ENCODE measurements around the gene HERC4. TPM values are rescaled to one million over a fixed set of nuclear protein-coding genes. Genes with fewer than 3 reads are reported as not detected.

Gene HERC4
- total RNA-seq, 2 experiments from 2014 or later = 55.7 to 59.0 TPM

DNA sequence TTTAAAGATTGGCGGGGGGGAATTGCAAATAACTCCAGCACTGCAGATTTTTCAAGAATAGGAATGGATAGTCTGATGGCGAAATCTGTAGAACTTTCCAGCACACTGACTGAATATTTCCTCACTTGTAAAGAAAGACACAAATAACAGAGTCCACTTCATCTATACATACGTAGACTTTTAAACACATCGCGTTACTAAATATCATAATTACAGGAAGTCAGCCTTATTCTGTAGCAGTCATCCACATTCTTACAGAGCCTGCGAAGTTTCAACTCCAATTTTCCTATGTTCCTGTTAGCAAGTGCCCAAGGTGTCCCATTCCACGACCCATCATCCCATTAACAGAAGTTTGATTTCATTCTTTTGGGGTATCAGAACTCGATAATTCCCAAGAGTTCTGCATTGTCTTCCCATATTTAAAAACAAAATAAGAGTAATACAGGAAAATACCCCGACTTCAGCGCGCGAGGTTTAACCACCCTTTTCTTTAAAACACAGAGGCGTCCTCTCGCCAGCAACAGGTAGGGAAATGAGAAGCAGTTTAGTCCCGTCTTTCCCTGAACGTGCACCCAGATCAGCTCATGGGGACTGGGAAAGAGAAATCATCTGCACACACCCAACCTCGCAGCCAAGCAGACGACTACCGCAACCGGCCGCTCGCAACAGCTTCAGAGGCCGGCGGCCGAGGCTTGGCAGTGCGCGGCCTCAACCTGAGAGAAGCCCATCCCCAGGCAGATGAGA is 880 bp downstream of the HERC4 start:
- Mint-ChIP-seq H3K27ac (peak overlapping the region; percentile 89), H3K9me3 (no peaks in the 10 kb centered on the region), H3K27me3 (no peaks in the 10 kb centered on the region), H3K4me1 (ENCODE audit: low read depth) (peaks cover 43% of the 10 kb centered on the region), H3K36me3 (peaks cover 19% of the 10 kb centered on the region), H3K4me3 (peak overlapping the region; percentile 89)
- intact Hi-C loops (cut with micrococcal nuclease) = loop anchor here (1.0 to 10.0 kb wide), 7 partner anchors 13 to 651 kb away; partner anchors contain the start of genes CCAR1, HNRNPH3, PBLD and SIRT1
- POLR2A ChIA-PET = interaction anchor here (1.1 kb wide), 1 partner anchor 12 kb away, joined by 3 read pairs; no protein-coding TSS in a partner anchor
- no peak for DNase-seq
- CTCF ChIA-PET = interaction anchor here (1.1 to 1.4 kb wide), 2 partner anchors 83 to 190 kb away, joined by 3 read pairs; partner anchors contain the start of gene SIRT1

GRCh38 chr10:68073631-68074030 is 1.5 kb downstream of the HERC4 start:
- Mint-ChIP-seq H3K36me3 (peaks cover 20% of the 10 kb centered on the region), H3K4me1 (ENCODE audit: low read depth) (peaks cover 44% of the 10 kb centered on the region), H3K27ac (peak overlapping the region; percentile 67), H3K27me3 (no peaks in the 10 kb centered on the region), H3K4me3 (peak overlapping the region; percentile 89), H3K9me3 (no peaks in the 10 kb centered on the region)
- intact Hi-C loops (cut with micrococcal nuclease) = loop anchor here (1.0 to 10.0 kb wide), 7 partner anchors 13 to 651 kb away; partner anchors contain the start of genes CCAR1, HNRNPH3, PBLD and SIRT1
- DNase-seq = no peak
- ChIA-PET POLR2A (no interaction called here), CTCF (interaction anchor here (1.4 kb wide), 1 partner anchor 190 kb away, joined by 3 read pairs; the partner anchor contains the start of gene SIRT1)

DNA sequence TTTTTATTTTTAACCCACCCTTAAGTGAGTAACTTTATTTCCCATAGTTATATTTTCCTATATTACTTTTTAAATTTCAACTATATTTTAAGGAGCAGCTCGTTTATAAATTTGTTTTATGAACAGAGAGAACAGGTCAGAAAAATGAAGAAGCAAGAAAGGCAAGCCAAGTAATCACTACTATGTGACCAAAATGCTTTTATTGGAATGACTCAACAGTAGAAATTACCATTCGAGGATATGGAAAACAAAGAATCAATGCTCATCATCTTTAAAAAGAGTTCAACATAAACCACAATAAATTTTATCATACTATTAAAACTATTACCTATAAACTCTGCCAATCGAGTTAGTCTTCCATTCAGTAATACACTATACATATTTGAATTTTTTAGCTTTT is 7.6 kb downstream of the HERC4 start:
- POLR2A ChIA-PET = no interaction called here
- Mint-ChIP-seq H3K4me3 (no peak overlapping the region), H3K4me1 (ENCODE audit: low read depth) (peaks cover 42% of the 10 kb centered on the region), H3K27ac (no peak overlapping the region), H3K27me3 (no peaks in the 10 kb centered on the region), H3K36me3 (peaks cover 17% of the 10 kb centered on the region), H3K9me3 (no peaks in the 10 kb centered on the region)
- intact Hi-C loops (cut with micrococcal nuclease) = no loop called here
- CTCF ChIA-PET = interaction anchor here (1.5 kb wide), 1 partner anchor 212 kb away, joined by 6 read pairs; no protein-coding TSS in a partner anchor
- no peak for DNase-seq

GRCh38 chr10:68067029-68067428 is 8.1 kb downstream of the HERC4 start:
- peaks cover 17% of the 10 kb centered on the region for H3K36me3 Mint-ChIP-seq
- H3K9me3 Mint-ChIP-seq = no peaks in the 10 kb centered on the region
- H3K4me1 Mint-ChIP-seq (ENCODE audit: low read depth) = peaks cover 42% of the 10 kb centered on the region
- no peak overlapping the region for H3K4me3 Mint-ChIP-seq
- DNase-seq = no peak
- intact Hi-C loops (cut with micrococcal nuclease) = no loop called here
- POLR2A ChIA-PET = no interaction called here
- no peaks in the 10 kb centered on the region for H3K27me3 Mint-ChIP-seq
- no peak overlapping the region for H3K27ac Mint-ChIP-seq
- CTCF ChIA-PET = interaction anchor here (1.5 kb wide), 1 partner anchor 212 kb away, joined by 6 read pairs; no protein-coding TSS in a partner anchor

DNA sequence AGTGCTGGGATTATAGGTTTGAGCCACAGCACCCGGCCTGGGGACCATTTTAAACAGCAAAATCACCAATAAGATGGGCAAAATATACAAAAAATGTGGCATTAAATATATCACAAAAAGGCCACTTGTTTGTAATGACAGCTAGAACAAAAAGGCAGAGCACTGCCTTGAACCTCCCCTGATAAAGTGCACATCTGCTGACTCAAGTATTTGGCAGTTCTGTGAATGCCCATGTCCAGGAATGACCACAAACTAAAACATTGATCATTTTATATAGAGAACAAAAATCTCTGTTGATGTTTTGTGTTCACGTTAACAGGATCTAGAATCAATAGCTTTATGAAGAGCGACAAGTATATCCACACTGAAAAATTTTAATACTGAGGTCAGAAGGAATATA is 21.5 kb downstream of the HERC4 start:
- POLR2A ChIA-PET = interaction anchor here (1.6 kb wide), 1 partner anchor 11 kb away, joined by 5 read pairs; no protein-coding TSS in a partner anchor
- no peak for DNase-seq
- H3K27ac Mint-ChIP-seq = no peak overlapping the region
- H3K4me1 Mint-ChIP-seq (ENCODE audit: low read depth) = peaks cover 30% of the 10 kb centered on the region
- H3K9me3 Mint-ChIP-seq = no peaks in the 10 kb centered on the region
- no peaks in the 10 kb centered on the region for H3K27me3 Mint-ChIP-seq
- no peak overlapping the region for H3K4me3 Mint-ChIP-seq
- CTCF ChIA-PET = interaction anchor here (0.7 kb wide), 1 partner anchor 295 kb away, joined by 3 read pairs; no protein-coding TSS in a partner anchor
- intact Hi-C loops (cut with micrococcal nuclease) = no loop called here
- H3K36me3 Mint-ChIP-seq = peaks cover 15% of the 10 kb centered on the region

GRCh38 chr10:68052463-68052862 is 22.6 kb downstream of the HERC4 start:
- intact Hi-C loops (cut with micrococcal nuclease) = no loop called here
- ChIA-PET CTCF (no interaction called here), POLR2A (interaction anchor here (1.6 kb wide), 1 partner anchor 12 kb away, joined by 5 read pairs; no protein-coding TSS in a partner anchor)
- H3K9me3 Mint-ChIP-seq = no peaks in the 10 kb centered on the region
- H3K36me3 Mint-ChIP-seq = peaks cover 11% of the 10 kb centered on the region
- H3K4me1 Mint-ChIP-seq (ENCODE audit: low read depth) = peaks cover 35% of the 10 kb centered on the region
- no peak overlapping the region for H3K4me3 Mint-ChIP-seq
- no peak overlapping the region for H3K27ac Mint-ChIP-seq
- no peaks in the 10 kb centered on the region for H3K27me3 Mint-ChIP-seq
- DNase-seq = no peak

DNA sequence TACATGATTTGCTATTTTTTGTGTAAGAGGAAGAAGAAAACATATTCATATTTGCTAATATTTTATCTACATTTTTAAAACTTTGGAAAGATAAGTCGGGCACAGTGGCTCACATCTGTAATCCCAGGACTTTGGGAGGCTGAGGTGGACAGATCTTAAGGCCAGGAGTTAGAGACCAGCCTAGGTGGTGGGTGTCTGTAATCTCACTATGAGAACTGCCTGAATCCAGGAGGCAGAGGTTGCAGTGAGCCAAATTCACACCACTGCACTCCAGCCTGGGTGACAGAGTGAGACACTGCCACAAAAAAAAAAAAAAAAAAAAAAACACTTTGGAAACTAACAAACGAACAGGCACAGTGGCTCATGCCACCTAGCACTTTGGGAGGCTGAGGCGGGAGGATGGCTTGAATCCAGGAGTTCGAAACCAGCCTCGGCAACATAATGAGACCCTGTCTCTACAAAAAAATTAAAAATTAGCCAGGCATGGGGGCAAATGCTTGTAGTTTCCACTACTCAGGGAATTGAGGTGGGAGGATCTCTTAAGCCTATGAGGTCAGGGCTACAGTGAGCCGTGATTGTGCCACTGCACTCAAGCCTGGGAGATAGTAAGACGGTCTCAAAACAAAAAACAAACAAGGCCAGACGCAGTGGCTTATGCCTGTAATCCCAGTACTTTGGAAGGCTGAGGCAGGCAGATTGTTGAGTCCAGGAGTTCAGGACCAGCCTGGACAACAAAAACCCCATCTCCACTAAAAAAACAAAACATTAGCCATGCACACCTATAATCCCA is 25.6 kb downstream of the HERC4 start:
- Mint-ChIP-seq H3K4me3 (no peak overlapping the region), H3K27ac (no peak overlapping the region), H3K36me3 (peaks cover 7% of the 10 kb centered on the region), H3K9me3 (no peaks in the 10 kb centered on the region), H3K27me3 (no peaks in the 10 kb centered on the region), H3K4me1 (ENCODE audit: low read depth) (peaks cover 48% of the 10 kb centered on the region)
- ChIA-PET CTCF (no interaction called here), POLR2A (no interaction called here)
- no peak for DNase-seq
- intact Hi-C loops (cut with micrococcal nuclease) = no loop called here

GRCh38 chr10:68047554-68048327 is 27.3 kb downstream of the HERC4 start:
- CTCF ChIA-PET = interaction anchor here (0.5 to 1.0 kb wide), 2 partner anchors 10 to 301 kb away, joined by 3 to 6 read pairs; no protein-coding TSS in a partner anchor
- Mint-ChIP-seq H3K27me3 (no peaks in the 10 kb centered on the region), H3K36me3 (peaks cover 9% of the 10 kb centered on the region), H3K4me3 (no peak overlapping the region), H3K4me1 (ENCODE audit: low read depth) (peaks cover 51% of the 10 kb centered on the region), H3K27ac (no peak overlapping the region), H3K9me3 (no peaks in the 10 kb centered on the region)
- POLR2A ChIA-PET = no interaction called here
- intact Hi-C loops (cut with micrococcal nuclease) = no loop called here
- no peak for DNase-seq

DNA sequence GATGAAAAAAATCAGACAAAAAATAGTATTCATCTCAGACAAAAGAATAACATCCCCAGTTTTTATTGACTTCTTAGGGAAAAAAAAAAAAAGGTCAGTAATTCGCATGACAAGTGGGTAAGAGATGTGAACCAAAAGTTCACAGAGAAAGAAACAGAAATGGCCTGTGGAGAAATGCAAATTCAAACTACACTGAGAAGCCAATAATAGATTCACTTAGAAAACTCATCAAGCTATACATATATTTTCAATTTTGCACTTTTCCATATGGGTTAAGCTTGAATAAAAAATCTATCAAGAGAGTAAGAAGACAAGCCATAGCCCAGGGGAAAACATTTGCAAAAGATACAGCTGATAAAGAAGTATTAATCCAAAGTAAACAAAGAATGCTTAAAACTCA is 28.0 kb downstream of the HERC4 start:
- peaks cover 50% of the 10 kb centered on the region for H3K4me1 Mint-ChIP-seq (ENCODE audit: low read depth)
- H3K27me3 Mint-ChIP-seq = no peaks in the 10 kb centered on the region
- no peak overlapping the region for H3K27ac Mint-ChIP-seq
- CTCF ChIA-PET = interaction anchor here (0.5 to 1.0 kb wide), 2 partner anchors 11 to 302 kb away, joined by 3 to 6 read pairs; no protein-coding TSS in a partner anchor
- no peak for DNase-seq
- POLR2A ChIA-PET = interaction anchor here (0.6 to 0.7 kb wide), 2 partner anchors 11 to 724 kb away, joined by 3 read pairs; no protein-coding TSS in a partner anchor
- intact Hi-C loops (cut with micrococcal nuclease) = no loop called here
- H3K4me3 Mint-ChIP-seq = no peak overlapping the region
- no peaks in the 10 kb centered on the region for H3K9me3 Mint-ChIP-seq
- H3K36me3 Mint-ChIP-seq = peaks cover 9% of the 10 kb centered on the region

GRCh38 chr10:68046642-68047041 is 28.4 kb downstream of the HERC4 start:
- Mint-ChIP-seq H3K27ac (no peak overlapping the region), H3K4me3 (no peak overlapping the region), H3K4me1 (ENCODE audit: low read depth) (peaks cover 48% of the 10 kb centered on the region), H3K9me3 (no peaks in the 10 kb centered on the region), H3K36me3 (peaks cover 6% of the 10 kb centered on the region), H3K27me3 (no peaks in the 10 kb centered on the region)
- intact Hi-C loops (cut with micrococcal nuclease) = no loop called here
- no peak for DNase-seq
- POLR2A ChIA-PET = interaction anchor here (0.6 to 0.7 kb wide), 2 partner anchors 12 to 725 kb away, joined by 3 read pairs; no protein-coding TSS in a partner anchor
- CTCF ChIA-PET = no interaction called here

GRCh38 chr10:68043030-68043429 is 32.1 kb downstream of the HERC4 start:
- Mint-ChIP-seq H3K36me3 (peaks cover 5% of the 10 kb centered on the region), H3K27ac (peak overlapping the region; percentile 66), H3K9me3 (no peaks in the 10 kb centered on the region), H3K4me1 (ENCODE audit: low read depth) (peaks cover 31% of the 10 kb centered on the region), H3K4me3 (no peak overlapping the region), H3K27me3 (no peaks in the 10 kb centered on the region)
- no peak for DNase-seq
- intact Hi-C loops (cut with micrococcal nuclease) = loop anchor here (2.0 kb wide), 1 partner anchor 32 kb away; the partner anchor contains the start of gene HERC4
- ChIA-PET CTCF (interaction anchor here (0.9 to 1.5 kb wide), 2 partner anchors 114 to 188 kb away, joined by 3 to 5 read pairs; no protein-coding TSS in a partner anchor), POLR2A (no interaction called here)

All from activated CD4-positive, alpha-beta memory T cell treated with anti-CD3 and anti-CD28 coated beads for 36 hours (primary cell).